ENCODE data around the gene RAPGEF3.

RAPGEF3 gene

DNA sequence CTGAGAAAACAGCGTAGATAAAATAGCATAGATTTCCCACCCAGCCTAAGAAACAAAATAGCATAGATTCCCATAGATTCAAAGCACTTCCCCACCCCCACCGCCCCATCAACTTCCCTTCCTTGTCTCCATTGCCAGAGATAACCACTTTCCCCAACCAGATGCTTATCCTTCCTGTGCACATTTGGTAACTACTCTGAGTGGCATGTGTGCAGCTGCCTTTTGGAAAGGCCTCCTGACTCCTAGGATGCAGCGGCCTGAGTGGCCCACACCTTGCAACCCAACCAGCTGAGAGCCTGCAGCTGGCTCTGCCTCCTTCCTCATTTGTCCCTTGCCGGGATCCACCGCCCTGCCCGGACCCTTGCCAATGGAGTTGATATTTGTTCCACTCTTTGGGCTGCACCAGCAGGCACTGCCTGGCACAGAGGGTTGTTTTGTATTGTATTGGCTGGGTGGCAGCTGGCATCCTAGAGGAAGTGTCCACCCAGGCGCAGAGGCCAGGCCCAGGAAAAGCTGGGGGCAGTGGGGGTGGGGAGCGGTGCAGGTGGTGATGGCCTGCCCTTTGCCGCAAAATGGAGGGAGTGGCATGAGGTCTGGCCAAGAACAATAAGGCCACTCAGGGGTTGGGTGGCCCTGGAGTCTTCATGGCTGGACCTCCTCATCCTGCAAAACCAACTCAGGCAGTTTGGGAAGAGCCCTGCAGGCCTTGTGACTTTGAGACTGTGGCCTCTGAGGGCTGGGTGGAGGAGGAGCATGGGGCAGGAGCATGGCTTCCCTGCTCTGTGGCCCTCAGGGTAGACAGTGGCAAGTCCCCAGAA lies 19.3 kb upstream of the RAPGEF3 start:
- H3K4me3 ChIP-seq (ENCODE audit: low read depth in 1 of 2, low read length in 2 of 2): no peak overlapping the region
- no peak overlapping the region for H3K4me2 ChIP-seq (ENCODE audit: insufficient read depth, low read length)

DNA sequence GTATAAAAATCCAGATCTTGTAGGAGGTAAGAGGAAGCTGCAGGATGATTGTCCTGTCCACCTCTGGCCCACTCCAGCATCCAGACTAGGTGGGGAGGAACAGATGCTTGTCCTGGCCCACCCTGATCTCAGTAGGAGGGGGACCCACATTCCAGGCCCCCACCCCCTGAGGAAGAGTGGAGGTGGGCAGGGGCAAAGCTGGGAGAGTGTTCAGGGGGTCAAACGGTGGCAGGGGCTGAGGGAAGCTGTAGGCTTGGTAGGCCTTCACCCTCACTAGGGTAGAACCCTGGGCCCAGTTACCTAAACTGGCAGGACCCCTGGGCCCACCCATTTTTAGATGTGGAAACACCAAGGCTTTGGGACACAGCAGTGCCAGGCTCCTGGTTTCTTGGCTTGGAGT lies 18.5 kb upstream of the RAPGEF3 start:
- peaks cover 17% of the 10 kb centered on the region for H3K27me3 ChIP-seq (ENCODE audit: insufficient read depth, low read length, poor library complexity)
- no peak for TF ChIP-seq EZH2 (IDR thresholded peaks at IDR 0.05; ENCODE audit: borderline replicate concordance, low read depth, low read length, severe bottlenecking)
- TF ChIP-seq, protein P1, sequence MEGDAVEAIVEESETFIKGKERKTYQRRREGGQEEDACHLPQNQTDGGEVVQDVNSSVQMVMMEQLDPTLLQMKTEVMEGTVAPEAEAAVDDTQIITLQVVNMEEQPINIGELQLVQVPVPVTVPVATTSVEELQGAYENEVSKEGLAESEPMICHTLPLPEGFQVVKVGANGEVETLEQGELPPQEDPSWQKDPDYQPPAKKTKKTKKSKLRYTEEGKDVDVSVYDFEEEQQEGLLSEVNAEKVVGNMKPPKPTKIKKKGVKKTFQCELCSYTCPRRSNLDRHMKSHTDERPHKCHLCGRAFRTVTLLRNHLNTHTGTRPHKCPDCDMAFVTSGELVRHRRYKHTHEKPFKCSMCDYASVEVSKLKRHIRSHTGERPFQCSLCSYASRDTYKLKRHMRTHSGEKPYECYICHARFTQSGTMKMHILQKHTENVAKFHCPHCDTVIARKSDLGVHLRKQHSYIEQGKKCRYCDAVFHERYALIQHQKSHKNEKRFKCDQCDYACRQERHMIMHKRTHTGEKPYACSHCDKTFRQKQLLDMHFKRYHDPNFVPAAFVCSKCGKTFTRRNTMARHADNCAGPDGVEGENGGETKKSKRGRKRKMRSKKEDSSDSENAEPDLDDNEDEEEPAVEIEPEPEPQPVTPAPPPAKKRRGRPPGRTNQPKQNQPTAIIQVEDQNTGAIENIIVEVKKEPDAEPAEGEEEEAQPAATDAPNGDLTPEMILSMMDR (IDR thresholded peaks at IDR 0.05; ENCODE audit: borderline replicate concordance, extremely low read depth, low read length, poor library complexity, severe bottlenecking): no peak
- H3K27ac ChIP-seq (ENCODE audit: low read length): no peak overlapping the region
- no peak overlapping the region for H3K4me2 ChIP-seq (ENCODE audit: insufficient read depth, low read length)
- DNase-seq (no peak), ATAC-seq (ENCODE audit: insufficient read depth, low read depth) (no peak)
- no peak overlapping the region for H3K9ac ChIP-seq (ENCODE audit: low read depth, low read length)
- no peaks in the 10 kb centered on the region for H3K79me2 ChIP-seq (ENCODE audit: insufficient read depth, low read length)
- H2AFZ ChIP-seq (ENCODE audit: low read depth, low read length): no peak overlapping the region
- H3K36me3 ChIP-seq (ENCODE audit: insufficient read depth, low read length): no peaks in the 10 kb centered on the region; the same call in 1 of the 2 replicates
- no peaks in the 10 kb centered on the region; the same call in 1 of the 2 replicates for H4K20me1 ChIP-seq (ENCODE audit: insufficient read depth, low read length)
- no peak overlapping the region for H3K4me3 ChIP-seq (ENCODE audit: low read depth in 1 of 2, low read length in 2 of 2)
- H3K4me1 ChIP-seq (ENCODE audit: insufficient read depth, low read length): peaks cover 21% of the 10 kb centered on the region
- no peaks in the 10 kb centered on the region for H3K9me3 ChIP-seq (ENCODE audit: insufficient read depth, low read length, severe bottlenecking)

More for the DNA sequence above, 19.3 kb upstream of the RAPGEF3 start:
- no peak overlapping the region for H3K27ac ChIP-seq (ENCODE audit: low read length)
- no peaks in the 10 kb centered on the region; the same call in 1 of the 2 replicates for H4K20me1 ChIP-seq (ENCODE audit: insufficient read depth, low read length)
- H3K79me2 ChIP-seq (ENCODE audit: insufficient read depth, low read length): no peaks in the 10 kb centered on the region
- H3K9ac ChIP-seq (ENCODE audit: low read depth, low read length): no peak overlapping the region
- H2AFZ ChIP-seq (ENCODE audit: low read depth, low read length): no peak overlapping the region
- no peaks in the 10 kb centered on the region for H3K9me3 ChIP-seq (ENCODE audit: insufficient read depth, low read length, severe bottlenecking)
- H3K27me3 ChIP-seq (ENCODE audit: insufficient read depth, low read length, poor library complexity): peaks cover 17% of the 10 kb centered on the region
- ATAC-seq (ENCODE audit: insufficient read depth, low read depth) (no peak), DNase-seq (no peak)
- TF ChIP-seq EZH2 (IDR thresholded peaks at IDR 0.05; ENCODE audit: borderline replicate concordance, low read depth, low read length, severe bottlenecking): no peak
- TF ChIP-seq, protein P1 (IDR thresholded peaks at IDR 0.05; ENCODE audit: borderline replicate concordance, extremely low read depth, low read length, poor library complexity, severe bottlenecking): no peak
- H3K36me3 ChIP-seq (ENCODE audit: insufficient read depth, low read length): no peaks in the 10 kb centered on the region; the same call in 1 of the 2 replicates
- peaks cover 18% of the 10 kb centered on the region for H3K4me1 ChIP-seq (ENCODE audit: insufficient read depth, low read length)

DNA sequence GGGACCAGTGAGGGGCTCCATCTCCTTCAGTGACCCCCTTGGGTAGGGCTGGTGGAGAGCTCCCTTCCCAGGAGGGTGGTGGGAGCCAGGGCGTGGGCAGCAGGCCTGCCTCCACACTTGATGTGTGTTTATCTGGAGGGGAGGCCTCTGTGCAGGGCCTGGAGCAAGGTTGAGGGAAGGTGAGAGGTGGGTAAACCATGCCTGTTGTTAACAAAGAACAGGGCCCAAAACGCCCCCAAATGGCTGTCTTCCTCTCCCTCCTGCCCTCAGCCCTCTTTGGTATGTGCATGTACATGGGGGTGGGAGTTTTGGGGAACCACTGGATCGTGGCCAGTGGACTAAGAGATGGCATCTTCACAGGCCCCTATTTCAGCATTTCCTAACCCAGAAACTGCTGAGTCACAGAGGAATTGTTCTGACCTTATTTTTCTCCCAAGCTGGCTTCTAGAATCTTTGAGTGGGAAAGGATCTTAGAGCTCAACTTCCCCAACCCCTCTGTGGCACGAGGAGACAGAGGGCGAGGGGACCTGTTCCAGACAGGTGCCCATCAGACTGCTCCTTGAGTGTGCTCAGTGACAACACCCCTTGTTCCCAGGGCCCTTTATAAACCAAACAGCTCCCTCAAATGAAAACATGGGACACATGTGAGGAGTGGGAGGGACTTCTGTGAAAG lies 17.9 kb upstream of the RAPGEF3 start:
- ATAC-seq (ENCODE audit: insufficient read depth, low read depth): no peak
- no peak for DNase-seq
- no peak overlapping the region for H2AFZ ChIP-seq (ENCODE audit: low read depth, low read length)
- no peaks in the 10 kb centered on the region for H3K9me3 ChIP-seq (ENCODE audit: insufficient read depth, low read length, severe bottlenecking)
- H3K36me3 ChIP-seq (ENCODE audit: insufficient read depth, low read length): no peaks in the 10 kb centered on the region
- no peaks in the 10 kb centered on the region for H3K79me2 ChIP-seq (ENCODE audit: insufficient read depth, low read length)
- H3K9ac ChIP-seq (ENCODE audit: low read depth, low read length): no peak overlapping the region
- TF ChIP-seq, protein P1 (IDR thresholded peaks at IDR 0.05; ENCODE audit: borderline replicate concordance, extremely low read depth, low read length, poor library complexity, severe bottlenecking): no peak
- TF ChIP-seq EZH2 (IDR thresholded peaks at IDR 0.05; ENCODE audit: borderline replicate concordance, low read depth, low read length, severe bottlenecking): no peak
- H3K4me2 ChIP-seq (ENCODE audit: insufficient read depth, low read length): no peak overlapping the region
- no peaks in the 10 kb centered on the region; the same call in 1 of the 2 replicates for H4K20me1 ChIP-seq (ENCODE audit: insufficient read depth, low read length)
- no peak overlapping the region for H3K27ac ChIP-seq (ENCODE audit: low read length)
- peaks cover 17% of the 10 kb centered on the region for H3K27me3 ChIP-seq (ENCODE audit: insufficient read depth, low read length, poor library complexity)
- H3K4me1 ChIP-seq (ENCODE audit: insufficient read depth, low read length): peaks cover 21% of the 10 kb centered on the region
- H3K4me3 ChIP-seq (ENCODE audit: low read depth in 1 of 2, low read length in 2 of 2): no peak overlapping the region
